HG03565 (cell line): ENCODE measurements around the gene NHEJ1.

Experiments
- ATAC-seq: cut with Tn5 transposase; IDR thresholded peaks from one replicate; pipeline ENCODE4 v1.9.1; 2021; ENCODE audit warnings: mild to moderate bottlenecking, moderate library complexity; ENCODE audit not compliant: unreplicated experiment

The NHEJ1 gene

GRCh38 chr2:219125225-219125885 lies 35.3 kb downstream of the NHEJ1 start:
- no peak for ATAC-seq

GRCh38 chr2:219124381-219125110 lies 36.1 kb downstream of the NHEJ1 start:
- no peak for ATAC-seq

- ATAC-seq = no peak
These were observed 37.1 kb downstream of the NHEJ1 start for GRCh38 chr2:219123356-219124135.

DNA sequence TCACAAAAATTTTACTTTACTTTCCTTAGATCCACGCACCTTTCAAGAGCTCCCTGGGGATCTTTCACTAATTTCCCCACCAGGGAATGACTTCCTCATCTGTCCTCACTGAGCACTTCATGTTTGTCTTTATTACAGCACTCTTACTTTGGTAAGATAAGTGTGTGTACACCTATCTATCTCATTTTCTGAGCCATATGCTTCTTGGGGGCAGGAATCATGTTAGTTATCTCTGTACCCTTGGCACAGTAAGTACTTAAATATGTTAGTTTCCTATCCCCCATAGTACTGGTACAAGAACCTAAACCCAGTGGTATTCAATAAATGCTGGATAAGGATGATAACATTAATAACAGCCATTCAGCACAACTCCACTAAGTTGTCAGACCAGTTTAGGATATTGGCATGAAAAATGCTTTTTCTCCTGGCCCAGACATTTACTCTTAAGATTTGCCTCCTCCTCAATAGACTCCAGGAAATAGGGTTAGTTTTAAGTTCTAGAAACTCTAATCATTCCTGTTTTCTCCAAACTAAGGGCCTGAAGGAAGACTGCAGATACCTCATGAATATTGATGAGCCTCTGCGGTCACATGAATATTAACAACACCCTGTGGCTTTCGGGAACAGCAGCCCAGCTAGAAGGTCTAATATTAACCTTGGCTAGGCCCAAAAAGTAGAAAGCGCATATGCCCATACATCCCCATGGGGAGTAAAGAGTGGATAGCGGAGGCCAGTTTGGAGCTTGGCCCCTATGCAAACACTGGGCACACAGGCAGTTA lies 38.2 kb downstream of the NHEJ1 start:
- no peak for ATAC-seq

- ATAC-seq = no peak
These were observed 40.5 kb downstream of the NHEJ1 start for GRCh38 chr2:219120082-219120481.

DNA sequence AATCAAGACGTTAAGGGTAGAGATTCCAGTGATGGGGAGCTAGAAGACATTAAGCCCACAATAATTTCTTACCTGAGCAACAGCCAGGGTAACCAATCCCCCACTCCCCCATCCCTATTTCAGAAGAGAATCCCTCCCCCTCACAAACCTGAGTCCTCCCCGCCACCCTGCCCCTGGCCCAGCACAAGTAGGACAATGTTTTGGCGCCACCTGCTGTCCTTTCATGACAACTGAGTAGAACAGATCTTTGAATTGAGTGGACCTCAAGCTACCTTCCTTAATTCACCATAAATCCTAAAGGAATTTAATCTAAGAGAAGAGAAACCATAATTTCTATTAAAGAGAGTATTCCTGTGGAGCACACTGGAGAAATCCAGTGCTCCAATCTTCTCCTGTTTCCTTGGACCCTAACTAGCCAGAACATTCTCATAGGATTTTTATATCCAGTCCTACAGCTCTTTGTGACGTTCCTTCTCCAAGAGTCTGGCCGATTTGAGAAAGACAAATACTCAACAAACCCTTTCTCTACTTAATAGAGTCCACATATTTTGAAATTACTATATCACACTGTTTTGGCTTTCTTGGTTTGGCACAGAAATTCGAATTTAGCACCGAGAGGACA lies 41.1 kb downstream of the NHEJ1 start:
- ATAC-seq = no peak

DNA sequence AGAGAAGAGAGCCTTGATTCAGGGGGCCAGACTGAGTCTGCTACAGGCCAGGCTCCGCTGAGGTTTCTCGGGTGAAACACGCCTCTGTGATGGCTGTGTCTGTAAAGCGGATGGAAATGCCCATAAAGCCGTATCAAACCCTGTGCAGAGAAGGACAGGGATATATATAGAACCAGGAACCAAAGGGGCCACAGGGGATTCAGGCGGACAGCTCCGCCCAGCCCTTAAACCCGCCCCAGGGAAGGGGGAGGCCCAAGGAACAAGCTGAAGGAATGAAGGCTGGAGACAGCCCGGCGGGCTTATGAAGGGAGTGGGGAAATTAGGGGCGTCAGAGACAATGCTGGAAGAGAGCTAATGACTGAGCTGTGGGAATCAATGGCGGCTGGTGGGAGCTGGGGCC lies 42.1 kb downstream of the NHEJ1 start:
- ATAC-seq = no peak

DNA sequence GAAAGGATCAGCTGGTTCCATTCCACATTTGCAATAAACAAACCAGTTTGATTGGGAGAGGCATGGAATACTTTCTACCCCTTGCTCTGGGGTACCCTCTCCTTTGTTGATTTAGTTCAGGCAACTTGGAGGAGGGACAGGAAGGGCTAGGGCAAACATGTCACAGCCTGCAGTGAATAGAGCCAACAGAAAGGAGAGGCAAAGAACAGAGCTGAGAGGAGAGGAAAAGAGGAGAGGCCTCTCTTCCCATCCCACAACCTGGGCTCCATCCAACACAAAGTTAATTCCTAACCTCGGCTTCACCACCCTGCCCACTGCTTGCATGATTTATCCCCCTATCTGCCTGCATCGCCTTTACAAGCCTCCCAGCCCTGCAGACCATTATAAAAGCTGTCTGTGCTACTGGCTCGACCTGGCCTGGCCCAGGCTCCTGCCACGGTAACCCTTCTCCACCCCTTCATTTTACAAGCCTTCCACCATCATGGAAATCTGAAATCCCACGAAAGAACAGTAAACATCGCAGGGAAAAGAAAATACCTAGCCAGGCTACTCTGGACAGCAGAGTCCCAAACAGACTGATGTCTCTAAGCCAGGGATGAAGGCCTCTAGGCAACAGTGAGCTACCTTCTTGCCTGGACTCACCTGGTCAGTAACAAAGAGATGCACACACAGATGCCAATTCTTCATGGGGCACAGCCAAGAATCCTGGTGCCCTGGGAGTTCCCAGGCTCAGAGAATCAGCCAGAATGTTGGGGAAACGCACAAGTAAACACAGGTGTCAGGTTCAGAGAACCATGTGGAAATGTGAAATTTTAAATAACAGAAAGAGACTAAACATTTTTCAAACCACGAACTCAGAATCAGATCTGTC lies 43.6 kb downstream of the NHEJ1 start:
- ATAC-seq = no peak

DNA sequence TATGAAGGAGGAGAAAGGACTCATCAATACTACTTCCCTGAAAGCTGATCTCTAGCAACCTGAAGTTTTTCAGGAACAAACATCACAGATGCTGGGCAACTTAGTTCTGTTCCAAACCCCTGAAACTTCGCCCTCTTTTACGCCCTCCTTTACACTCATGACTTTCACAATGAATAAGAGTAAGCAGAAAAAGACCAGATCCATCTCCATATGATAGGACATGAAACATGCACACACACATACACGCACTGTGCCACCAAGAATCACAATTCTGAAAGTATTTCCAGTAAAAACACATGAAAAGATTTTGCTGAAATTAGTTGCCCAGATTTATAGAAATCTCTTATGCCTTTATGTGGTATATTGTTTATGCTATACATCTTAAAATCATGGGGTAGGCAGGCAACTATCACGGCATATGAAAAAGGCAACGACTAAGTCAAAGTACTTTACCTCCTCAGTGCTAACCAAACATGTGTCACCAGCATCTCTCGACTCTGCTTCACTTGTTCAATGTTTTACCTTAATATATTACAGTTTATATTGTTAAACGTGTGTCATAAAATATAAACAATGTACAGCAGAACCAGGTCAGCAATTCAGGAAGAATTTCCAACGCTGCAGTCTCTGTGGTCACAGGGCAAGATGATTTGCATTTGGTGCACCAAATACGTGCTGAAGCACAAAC lies 47.8 kb downstream of the NHEJ1 start:
- no peak for ATAC-seq

DNA sequence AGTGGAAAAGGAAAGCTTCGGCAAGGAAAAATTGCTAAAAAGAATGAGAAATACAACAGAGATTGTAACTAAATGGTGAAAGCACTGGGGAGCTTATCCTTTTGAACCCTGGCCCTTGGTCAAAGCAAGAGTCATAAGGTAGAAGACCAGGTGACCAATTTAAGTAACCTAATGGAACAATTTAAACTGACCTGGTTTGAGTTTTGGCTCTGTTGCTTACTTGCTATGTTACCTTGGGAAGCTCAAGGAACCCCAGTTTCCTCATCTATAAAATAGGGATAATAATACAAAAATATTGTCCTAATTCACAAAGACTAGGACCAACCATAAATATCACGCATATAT lies 48.6 kb downstream of the NHEJ1 start:
- no peak for ATAC-seq

- ATAC-seq = no peak
These were observed 49.1 kb downstream of the NHEJ1 start for GRCh38 chr2:219111375-219112061.

DNA sequence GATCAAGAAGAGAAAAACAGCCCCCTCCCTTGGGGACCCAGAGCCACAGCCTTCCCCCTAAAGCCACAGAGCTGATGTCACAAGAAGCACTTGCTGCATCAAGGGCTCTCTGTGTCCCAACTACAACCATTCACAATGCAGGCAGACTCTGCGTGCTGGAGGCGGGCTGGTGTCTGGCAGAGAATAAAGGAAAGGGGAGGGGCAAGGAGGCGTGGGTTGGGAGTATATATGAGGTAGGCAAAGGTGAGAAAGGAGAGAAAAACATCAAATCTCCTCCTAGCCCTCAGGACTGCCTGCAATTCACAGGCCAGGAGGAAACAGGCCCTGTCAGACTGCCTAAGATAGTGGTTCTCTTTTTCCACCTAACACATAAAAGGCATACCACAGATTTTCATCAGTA lies 51.1 kb downstream of the NHEJ1 start:
- no peak for ATAC-seq

- ATAC-seq = no peak
These were observed 52.9 kb downstream of the NHEJ1 start for GRCh38 chr2:219107758-219108157.

GRCh38 chr2:219106251-219106650 lies 54.4 kb downstream of the NHEJ1 start:
- ATAC-seq = no peak

DNA sequence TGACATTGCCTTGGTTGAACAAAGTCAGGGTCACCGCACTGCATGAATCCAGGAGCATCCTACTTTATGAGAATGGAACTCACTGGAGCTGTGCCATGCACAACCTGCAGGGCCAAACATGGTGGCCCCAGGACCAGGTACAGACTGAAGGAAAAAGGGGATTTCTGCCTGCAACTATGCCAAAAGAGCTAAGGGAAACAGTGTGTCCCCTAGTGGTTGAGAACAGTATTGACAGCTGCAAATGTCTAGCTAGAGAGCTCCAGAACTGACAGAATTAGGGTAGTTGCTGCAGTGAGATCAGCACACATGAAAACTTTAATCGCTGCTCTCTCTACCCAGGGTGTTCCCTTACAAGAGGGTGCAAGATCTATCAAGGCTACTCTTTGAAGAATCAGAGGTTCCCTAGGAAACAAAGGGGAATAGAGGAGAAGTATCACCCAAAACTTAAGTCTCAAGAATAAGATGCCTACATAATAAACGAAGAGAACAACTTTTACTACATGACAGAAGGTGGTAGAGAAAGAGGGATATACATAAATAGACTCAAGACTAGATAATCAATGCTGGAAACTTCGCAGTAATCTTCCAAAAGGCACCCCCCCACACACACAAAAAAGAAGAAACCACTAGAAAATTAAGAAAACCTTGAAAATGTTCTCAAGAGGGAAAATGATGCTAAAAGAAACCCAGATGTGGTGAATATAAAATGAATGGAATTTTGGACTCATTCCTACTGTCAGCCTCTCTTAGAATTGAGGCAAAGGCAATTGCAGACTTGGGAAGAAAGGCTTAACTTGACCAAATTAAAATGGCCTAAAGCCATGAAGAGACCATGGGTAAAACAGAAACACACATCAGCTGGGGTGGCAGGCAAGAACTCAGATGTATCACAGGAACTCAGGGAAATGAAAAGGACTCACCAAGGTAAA lies 56.2 kb downstream of the NHEJ1 start:
- no peak for ATAC-seq

- no peak for ATAC-seq
These were observed 61.3 kb downstream of the NHEJ1 start for GRCh38 chr2:219099329-219099728.

- no peak for ATAC-seq
These were observed 65.1 kb downstream of the NHEJ1 start for GRCh38 chr2:219095406-219095935.
